H9 (cell line): ENCODE measurements around the gene GRM5. TPM values are rescaled to one million over a fixed set of nuclear protein-coding genes. Genes with fewer than 3 reads are reported as not detected.

Source experiments
- DNase-seq: peaks from one replicate; pipeline ENCODE4 v3.0.0-alpha.2; 2017
- H2AFZ ChIP-seq: one replicate; pipeline ENCODE4 v1.6.1; 2013; ENCODE audit warnings: mild to moderate bottlenecking, low read length, control low read depth, moderate library complexity
- H2AK5ac ChIP-seq: 2 replicates; pipeline ENCODE4 v1.6.1; 2013; ENCODE audit warnings: low read length, control low read depth, mixed read lengths; ENCODE audit not compliant: insufficient read length
- H2BK120ac ChIP-seq: one replicate; pipeline ENCODE4 v1.6.1; 2013; ENCODE audit warnings: low read depth, mild to moderate bottlenecking, low read length, control low read depth, inconsistent platforms; ENCODE audit not compliant: poor library complexity, severe bottlenecking
- H2BK12ac ChIP-seq: 2 replicates; pipeline ENCODE4 v1.6.1; 2013; ENCODE audit warnings: low read length, control low read depth, mixed read lengths, low read depth; ENCODE audit not compliant: insufficient read length
- H2BK15ac ChIP-seq: 2 replicates; pipeline ENCODE4 v1.6.1; 2013; ENCODE audit warnings: low read depth, low read length, control low read depth
- H2BK20ac ChIP-seq: one replicate; pipeline ENCODE4 v1.6.1; 2013; ENCODE audit warnings: low read depth, mild to moderate bottlenecking, low read length, control low read depth, inconsistent platforms; ENCODE audit not compliant: poor library complexity, severe bottlenecking
- H2BK5ac ChIP-seq: 2 replicates; pipeline ENCODE4 v1.6.1; 2013; ENCODE audit warnings: low read length, control low read depth, mixed read lengths; ENCODE audit not compliant: insufficient read length
- H3K14ac ChIP-seq: 2 replicates; pipeline ENCODE4 v1.6.1; 2013; ENCODE audit warnings: low read length, control low read depth; ENCODE audit not compliant: insufficient read depth
- H3K18ac ChIP-seq: 2 replicates; pipeline ENCODE4 v1.6.1; 2013; ENCODE audit warnings: low read depth, mild to moderate bottlenecking, mixed read lengths, low read length, control low read depth; ENCODE audit not compliant: insufficient read length
- H3K23ac ChIP-seq: 2 replicates; pipeline ENCODE4 v1.6.1; 2013; ENCODE audit warnings: low read length, control low read depth, mixed read lengths, low read depth; ENCODE audit not compliant: insufficient read length
- H3K23me2 ChIP-seq: 2 replicates; pipeline ENCODE4 v1.6.1; 2013; ENCODE audit warnings: low read depth, mild to moderate bottlenecking, mixed read lengths, low read length, control low read depth; ENCODE audit not compliant: insufficient read length, poor library complexity, severe bottlenecking
- H3K27ac ChIP-seq: 2 replicates; pipeline ENCODE4 v1.5.1; 2013; ENCODE audit warnings: low read length, control low read depth, mixed read lengths, low read depth; ENCODE audit not compliant: insufficient read length
- H3K27me3 ChIP-seq: 2 replicates; pipeline ENCODE4 v1.6.1; 2013; ENCODE audit warnings: low read length, control low read depth, inconsistent platforms; ENCODE audit not compliant: insufficient read depth
- H3K4ac ChIP-seq: 2 replicates; pipeline ENCODE4 v1.6.1; 2013; ENCODE audit warnings: low read depth, mild to moderate bottlenecking, control low read depth, inconsistent platforms, low read length, moderate library complexity
- H3K4me1 ChIP-seq: 2 replicates; pipeline ENCODE4 v1.6.1; 2013; ENCODE audit warnings: low read length, control low read depth, inconsistent platforms; ENCODE audit not compliant: insufficient read depth
- H3K4me2 ChIP-seq: 2 replicates; pipeline ENCODE4 v1.6.1; 2013; ENCODE audit warnings: low read length, control low read depth, mixed read lengths; ENCODE audit not compliant: insufficient read length, insufficient read depth
- H3K56ac ChIP-seq: 2 replicates; pipeline ENCODE4 v1.6.1; 2013; ENCODE audit warnings: low read depth, mild to moderate bottlenecking, mixed read lengths, low read length, control low read depth; ENCODE audit not compliant: insufficient read length
- H3K79me1 ChIP-seq: 2 replicates; pipeline ENCODE4 v1.6.1; 2013; ENCODE audit warnings: low read depth, mild to moderate bottlenecking, moderate library complexity, low read length, control low read depth, inconsistent platforms; ENCODE audit not compliant: insufficient read depth, poor library complexity, severe bottlenecking
- H3K79me2 ChIP-seq: 2 replicates; pipeline ENCODE4 v1.6.1; 2013; ENCODE audit warnings: low read length, control low read depth, inconsistent platforms; ENCODE audit not compliant: insufficient read depth
- H3K9ac ChIP-seq: 2 replicates; pipeline ENCODE4 v1.6.1; 2013; ENCODE audit warnings: low read length, control low read depth, mixed read lengths; ENCODE audit not compliant: insufficient read length; ENCODE audit errors: extremely low read depth
- H3K9me3 ChIP-seq: one replicate; pipeline ENCODE4 v1.6.1; 2013; ENCODE audit warnings: low read depth, low read length, inconsistent platforms; ENCODE audit not compliant: control insufficient read depth
- H3T11ph ChIP-seq: one replicate; pipeline ENCODE4 v1.6.1; 2013; ENCODE audit warnings: mild to moderate bottlenecking, low read length, control low read depth, inconsistent platforms
- H4K20me1 ChIP-seq: one replicate; pipeline ENCODE4 v1.6.1; 2013; ENCODE audit not compliant: control insufficient read depth, insufficient read length, insufficient read depth
- H4K5ac ChIP-seq: 2 replicates; pipeline ENCODE4 v1.6.1; 2013; ENCODE audit warnings: low read depth, mild to moderate bottlenecking, mixed read lengths, low read length, control low read depth; ENCODE audit not compliant: insufficient read length
- H4K8ac ChIP-seq: replicated peaks from 2 replicates; pipeline ENCODE4 v1.6.1; 2013; ENCODE audit warnings: low read length, control low read depth, mixed read lengths, low read depth; ENCODE audit not compliant: insufficient read length
- H4K91ac ChIP-seq: 2 replicates; pipeline ENCODE4 v1.6.1; 2013; ENCODE audit warnings: low read depth, mild to moderate bottlenecking, moderate library complexity, mixed read lengths, low read length, control low read depth; ENCODE audit not compliant: insufficient read length
- H3K27ac Mint-ChIP-seq, 3 experiments: 2 replicates in 2 of 3; 3 replicates in 1 of 3; pipeline ENCODE4 v1.8.0; 2020 to 2021; ENCODE audit warnings: mixed read lengths in 3 of 3, mild to moderate bottlenecking in 1 of 3, moderate library complexity in 1 of 3
- H3K27me3 Mint-ChIP-seq: 2 replicates; pipeline ENCODE4 v1.8.0; 2021; ENCODE audit warnings: low read depth, mild to moderate bottlenecking, moderate library complexity, mixed read lengths
- H3K36me3 Mint-ChIP-seq, 3 experiments: 2 replicates in 2 of 3; 3 replicates in 1 of 3; pipeline ENCODE4 v1.8.0; 2020 to 2021; ENCODE audit warnings: low read depth in 3 of 3, mixed read lengths in 3 of 3; ENCODE audit not compliant: insufficient read depth in 1 of 3
- H3K4me1 Mint-ChIP-seq, 2 experiments: 2 replicates each; pipeline ENCODE4 v1.8.0; 2020; ENCODE audit warnings: mixed read lengths in 2 of 2
- H3K4me3 Mint-ChIP-seq, 2 experiments: 2 replicates in 1 of 2; 3 replicates in 1 of 2; pipeline ENCODE4 v1.8.0; 2020 to 2021; ENCODE audit warnings: mild to moderate bottlenecking in 2 of 2, mixed read lengths in 2 of 2, moderate library complexity in 1 of 2
- H3K9me3 Mint-ChIP-seq, 2 experiments: 2 replicates in 1 of 2; 3 replicates in 1 of 2; pipeline ENCODE4 v1.8.0; 2020; ENCODE audit warnings: mild to moderate bottlenecking in 2 of 2, mixed read lengths in 2 of 2, moderate library complexity in 1 of 2
- CTCF ChIP-seq: fragments of 200-600 bp; sonication (generic); conservative IDR thresholded peaks from 3 replicates; pipeline ENCODE4 v1.8.0; 2021; ENCODE audit warnings: antibody characterized with exemption, mild to moderate bottlenecking
- total RNA-seq: library from RNA; stranded (reverse); gene quantifications from 2 replicates; pipeline ENCODE4 v1.2.1, GENCODE V29; 2021

The GRM5 gene
- total RNA-seq, 1 experiment from 2014 or later = not detected

GRCh38 chr11:88818978-88819377, 246.8 kb downstream of the GRM5 start:
- Histone ChIP-seq H2AK5ac (no peak overlapping the region), H3K56ac (no peak overlapping the region), H3K79me2 (no peaks in the 10 kb centered on the region), H3K14ac (no peak overlapping the region), H4K20me1 (no peaks in the 10 kb centered on the region), H3K4ac (no peak overlapping the region), H3K27ac (no peak overlapping the region), H3K27me3 (no peaks in the 10 kb centered on the region), H2BK120ac (no peak overlapping the region), H3K79me1 (no peaks in the 10 kb centered on the region), H4K91ac (no peak overlapping the region), H3K4me1 (no peaks in the 10 kb centered on the region), H4K5ac (no peak overlapping the region), H3T11ph (no peak overlapping the region), H3K23me2 (no peaks in the 10 kb centered on the region), H2BK15ac (no peak overlapping the region), H3K18ac (no peak overlapping the region), H3K4me2 (no peak overlapping the region), H4K8ac (no peak overlapping the region), H2BK20ac (no peak overlapping the region), H2AFZ (no peak overlapping the region), H2BK12ac (no peak overlapping the region), H3K9me3 (no peaks in the 10 kb centered on the region), H2BK5ac (no peak overlapping the region), H3K23ac (no peak overlapping the region), H3K9ac (no peak overlapping the region)
- TF ChIP-seq CTCF = no peak
- H3K36me3 Mint-ChIP-seq = no peaks in the 10 kb centered on the region
- no peaks in the 10 kb centered on the region for H3K27me3 Mint-ChIP-seq
- no peak for DNase-seq
- H3K4me1 Mint-ChIP-seq = peaks cover 3 to 9% of the 10 kb centered on the region in 2 experiments; a peak in 3 of 4 replicates
- H3K27ac Mint-ChIP-seq = no peak overlapping the region
- peaks cover 0 to 6% of the 10 kb centered on the region in 2 experiments; a peak in 1 of 5 replicates for H3K9me3 Mint-ChIP-seq
- H3K4me3 Mint-ChIP-seq = no peak overlapping the region
